BE2C (cell line): ENCODE data around the gene TTBK2.

Experiments
- DNase-seq: peaks from one replicate; pipeline ENCODE4 v3.0.0-alpha.2; 2020
- H3K27me3 ChIP-seq: fragments of 250-450 bp; sonication (Bioruptor Pico); 2 replicates; pipeline ENCODE4 v1.5.1; 2020; ENCODE audit warnings: mild to moderate bottlenecking
- H3K36me3 ChIP-seq: fragments of 250-450 bp; sonication (Bioruptor Pico); 2 replicates; pipeline ENCODE4 v1.5.1; 2020; ENCODE audit warnings: mild to moderate bottlenecking
- H3K4me1 ChIP-seq: fragments of 250-450 bp; sonication (Bioruptor Pico); 2 replicates; pipeline ENCODE4 v1.5.1; 2020
- H3K4me3 ChIP-seq: 2 replicates; pipeline ENCODE4 v1.5.1; 2011; ENCODE audit warnings: low read depth, low read length
- H3K9me3 ChIP-seq: fragments of 250-450 bp; sonication (Bioruptor Pico); 2 replicates; pipeline ENCODE4 v1.5.1; 2020
- TF ChIP-seq, protein P1 (sequence below): IDR thresholded peaks from 2 replicates; pipeline ENCODE4 v1.5.1; 2012; ENCODE audit warnings: mild to moderate bottlenecking, low read depth, low read length

Gene TTBK2

DNA sequence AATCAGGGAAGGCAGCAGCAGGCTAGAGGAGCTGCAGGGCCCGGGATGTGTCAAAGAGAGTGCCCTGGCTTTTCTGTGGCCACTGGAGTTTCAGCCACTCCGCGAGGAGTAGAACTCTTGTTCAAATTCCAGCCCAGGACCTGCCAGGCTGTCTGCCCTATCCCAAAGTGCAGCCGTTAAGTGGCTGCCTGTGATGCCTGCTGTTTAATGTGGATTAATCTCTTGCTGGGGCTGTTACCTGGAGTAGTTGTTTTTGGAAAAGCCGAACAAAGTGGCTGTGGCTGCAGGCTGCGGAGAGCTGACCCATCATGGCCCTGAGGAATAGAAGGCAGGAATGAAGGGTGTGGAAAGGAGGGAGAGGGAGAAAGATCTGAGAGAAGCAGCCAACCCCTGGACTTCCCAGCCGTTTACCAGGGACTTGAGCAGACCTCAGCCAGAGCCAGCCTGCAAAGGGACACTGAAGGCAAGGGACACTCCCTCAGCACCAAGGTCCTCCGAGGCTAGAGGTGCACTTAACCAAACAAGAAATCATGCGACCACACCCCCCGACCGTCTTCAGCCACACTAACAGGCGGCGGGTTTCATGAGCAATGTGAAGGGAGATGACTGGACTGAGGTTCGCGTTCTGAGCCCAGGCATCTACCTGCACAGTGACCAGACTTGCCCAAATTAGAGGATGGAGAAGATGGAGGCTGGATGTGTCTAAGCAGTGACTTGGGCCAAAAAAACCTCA lies 188.3 kb downstream of the TTBK2 start:
- Histone ChIP-seq H3K27me3 (no peaks in the 10 kb centered on the region), H3K4me3 (no peak overlapping the region), H3K9me3 (no peaks in the 10 kb centered on the region), H3K4me1 (no peaks in the 10 kb centered on the region), H3K36me3 (peaks cover 50% of the 10 kb centered on the region)
- DNase-seq: no peak
- TF ChIP-seq, protein P1, sequence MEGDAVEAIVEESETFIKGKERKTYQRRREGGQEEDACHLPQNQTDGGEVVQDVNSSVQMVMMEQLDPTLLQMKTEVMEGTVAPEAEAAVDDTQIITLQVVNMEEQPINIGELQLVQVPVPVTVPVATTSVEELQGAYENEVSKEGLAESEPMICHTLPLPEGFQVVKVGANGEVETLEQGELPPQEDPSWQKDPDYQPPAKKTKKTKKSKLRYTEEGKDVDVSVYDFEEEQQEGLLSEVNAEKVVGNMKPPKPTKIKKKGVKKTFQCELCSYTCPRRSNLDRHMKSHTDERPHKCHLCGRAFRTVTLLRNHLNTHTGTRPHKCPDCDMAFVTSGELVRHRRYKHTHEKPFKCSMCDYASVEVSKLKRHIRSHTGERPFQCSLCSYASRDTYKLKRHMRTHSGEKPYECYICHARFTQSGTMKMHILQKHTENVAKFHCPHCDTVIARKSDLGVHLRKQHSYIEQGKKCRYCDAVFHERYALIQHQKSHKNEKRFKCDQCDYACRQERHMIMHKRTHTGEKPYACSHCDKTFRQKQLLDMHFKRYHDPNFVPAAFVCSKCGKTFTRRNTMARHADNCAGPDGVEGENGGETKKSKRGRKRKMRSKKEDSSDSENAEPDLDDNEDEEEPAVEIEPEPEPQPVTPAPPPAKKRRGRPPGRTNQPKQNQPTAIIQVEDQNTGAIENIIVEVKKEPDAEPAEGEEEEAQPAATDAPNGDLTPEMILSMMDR: no peak

DNA sequence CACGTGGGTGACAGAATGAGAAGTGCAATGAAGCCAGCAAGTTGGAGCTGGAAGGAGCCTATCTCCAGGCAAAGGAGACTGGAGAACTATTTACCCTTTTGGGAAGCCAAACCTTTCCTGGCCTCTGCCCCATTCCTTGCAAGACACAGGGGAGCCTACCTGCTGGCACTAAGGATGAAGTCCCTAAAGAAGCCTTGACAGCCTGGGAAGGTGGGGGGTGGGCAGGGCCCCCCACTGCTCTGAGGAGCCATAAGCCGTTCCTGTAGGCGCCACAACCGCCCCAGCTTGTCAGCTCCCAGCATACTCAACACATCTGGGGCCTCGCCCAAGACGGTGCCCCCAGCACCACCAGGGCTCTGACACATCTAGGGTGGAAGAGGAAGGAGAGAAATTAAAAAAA lies 189.1 kb downstream of the TTBK2 start:
- Histone ChIP-seq H3K4me3 (no peak overlapping the region), H3K36me3 (peaks cover 53% of the 10 kb centered on the region), H3K4me1 (no peaks in the 10 kb centered on the region), H3K27me3 (no peaks in the 10 kb centered on the region), H3K9me3 (no peaks in the 10 kb centered on the region)
- TF ChIP-seq, protein P1: no peak
- DNase-seq: no peak

DNA sequence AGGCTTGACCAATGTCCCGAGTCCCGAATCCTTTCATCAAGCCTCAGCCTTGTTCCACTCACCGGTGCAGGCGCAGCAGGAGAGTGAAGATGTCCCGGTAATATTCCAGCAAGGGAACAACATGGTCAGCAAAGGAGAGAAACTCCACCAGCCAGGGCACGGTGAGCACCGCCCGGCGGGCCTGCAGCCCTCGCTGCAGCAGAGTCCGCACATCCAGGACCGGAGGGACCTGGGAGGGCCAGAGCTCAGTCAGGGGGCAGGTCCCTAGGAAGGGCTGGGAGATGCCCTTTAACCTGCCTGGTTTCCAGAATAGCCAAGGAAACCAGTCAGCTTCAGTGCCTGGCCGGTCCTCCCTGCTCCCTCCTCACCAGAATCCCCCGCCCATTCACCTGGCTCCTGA lies 190.0 kb downstream of the TTBK2 start:
- Histone ChIP-seq H3K36me3 (peaks cover 58% of the 10 kb centered on the region), H3K9me3 (no peaks in the 10 kb centered on the region), H3K4me1 (no peaks in the 10 kb centered on the region), H3K27me3 (no peaks in the 10 kb centered on the region), H3K4me3 (no peak overlapping the region)
- TF ChIP-seq, protein P1: no peak
- DNase-seq: no peak

DNA sequence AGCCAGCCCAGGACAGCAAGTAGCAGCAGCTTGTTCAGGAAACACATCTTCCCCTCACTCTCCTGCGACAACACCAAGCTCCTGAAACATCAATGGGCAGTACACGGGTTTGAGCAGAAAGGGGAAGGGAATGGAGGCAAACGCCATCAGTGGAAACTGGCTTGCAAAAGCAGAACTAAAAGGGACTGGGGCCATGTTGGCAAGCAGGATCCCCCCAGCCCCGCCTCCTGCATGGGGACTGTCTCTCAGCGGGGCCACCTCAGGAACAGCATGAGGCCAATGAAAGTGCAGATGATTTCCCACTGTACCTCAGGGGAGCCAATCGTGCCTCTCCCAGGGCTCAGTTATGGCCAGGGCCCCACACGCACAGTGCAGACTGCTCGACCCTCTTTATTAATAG lies 190.4 kb downstream of the TTBK2 start:
- TF ChIP-seq, protein P1: no peak
- Histone ChIP-seq H3K36me3 (peaks cover 62% of the 10 kb centered on the region), H3K9me3 (no peaks in the 10 kb centered on the region), H3K4me1 (no peaks in the 10 kb centered on the region), H3K4me3 (no peak overlapping the region), H3K27me3 (no peaks in the 10 kb centered on the region)
- no peak for DNase-seq

DNA sequence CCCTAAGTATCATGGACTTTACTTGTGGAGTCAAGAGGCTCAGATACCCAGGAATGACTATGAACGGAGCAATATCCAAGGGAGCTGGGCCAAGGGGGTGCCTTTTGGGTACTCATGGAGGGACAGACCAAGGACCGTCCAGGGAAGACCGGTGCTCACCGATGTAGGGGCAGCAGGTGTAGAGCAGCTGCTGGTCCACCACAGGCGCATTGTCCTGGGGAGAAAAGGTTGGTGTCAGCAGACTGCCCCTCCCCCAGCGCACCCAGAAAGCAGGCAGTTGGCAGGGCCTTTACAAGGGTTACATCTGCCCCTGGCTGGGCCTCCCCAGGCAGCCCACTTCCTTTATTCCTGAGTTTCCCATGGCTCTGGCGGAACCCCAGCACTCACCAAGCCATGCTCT lies 191.2 kb downstream of the TTBK2 start:
- H3K4me3 ChIP-seq: no peak overlapping the region
- peaks cover 67% of the 10 kb centered on the region for H3K36me3 ChIP-seq
- TF ChIP-seq, protein P1: no peak
- H3K9me3 ChIP-seq: no peaks in the 10 kb centered on the region
- no peaks in the 10 kb centered on the region for H3K27me3 ChIP-seq
- no peaks in the 10 kb centered on the region for H3K4me1 ChIP-seq
- DNase-seq: no peak

DNA sequence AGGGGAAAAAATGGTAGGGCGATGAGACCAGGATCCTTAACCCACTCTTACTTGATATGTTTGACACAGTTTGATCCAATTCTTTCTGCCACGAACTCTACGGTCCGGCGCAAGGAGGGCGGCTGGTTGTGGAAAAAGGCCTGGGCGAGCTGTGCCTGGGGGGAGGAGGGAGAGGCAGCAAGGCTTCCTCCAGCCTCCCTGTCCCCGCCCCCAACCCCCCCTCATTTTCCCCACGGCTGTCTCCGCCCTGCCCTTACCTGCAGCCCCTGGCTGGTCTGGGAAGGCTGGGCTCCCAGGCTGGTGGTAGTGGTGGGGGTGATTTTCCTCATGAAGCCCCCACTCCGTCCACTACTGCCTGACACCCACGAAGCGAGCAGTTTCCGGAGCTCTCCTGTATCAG lies 191.6 kb downstream of the TTBK2 start:
- TF ChIP-seq, protein P1: no peak
- no peak overlapping the region for H3K4me3 ChIP-seq
- H3K27me3 ChIP-seq: no peaks in the 10 kb centered on the region
- H3K4me1 ChIP-seq: no peaks in the 10 kb centered on the region
- H3K36me3 ChIP-seq: peaks cover 67% of the 10 kb centered on the region
- DNase-seq: no peak
- H3K9me3 ChIP-seq: no peaks in the 10 kb centered on the region
